Measurements from ENCODE around the gene CEMIP.

Gene CEMIP

DNA sequence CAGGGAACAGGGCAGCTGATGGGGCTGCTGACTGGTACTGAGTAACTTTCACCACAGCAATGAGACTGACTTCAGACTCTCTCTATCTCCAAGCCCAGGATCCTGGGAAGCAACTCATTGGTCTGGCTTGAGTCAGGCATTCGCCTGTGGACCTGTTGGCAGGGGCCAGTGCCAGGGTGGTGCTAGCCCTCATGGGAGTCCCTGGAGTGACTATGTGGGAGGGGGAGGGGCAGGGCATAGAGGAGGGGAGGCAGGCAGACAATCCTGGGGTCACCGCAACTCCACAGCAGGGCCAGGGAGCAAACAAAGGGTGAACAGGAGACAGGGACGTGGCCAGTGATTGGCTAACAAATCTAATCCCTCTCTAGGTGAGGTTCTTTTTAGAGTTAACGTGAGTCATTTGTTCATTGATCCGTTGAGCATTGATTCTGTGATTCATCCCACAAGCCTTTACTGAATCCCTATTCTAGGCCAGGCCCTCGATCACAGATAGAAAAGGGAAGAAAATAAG is 71.8 kb downstream of the CEMIP start:
- no peak overlapping the region for H3K27ac Mint-ChIP-seq
- no peaks in the 10 kb centered on the region for H3K4me1 Mint-ChIP-seq (ENCODE audit: low read depth)
- no peak for DNase-seq
- no peak overlapping the region for H3K4me3 Mint-ChIP-seq
- no peaks in the 10 kb centered on the region for H3K36me3 Mint-ChIP-seq (ENCODE audit: low read depth)
- no peaks in the 10 kb centered on the region for H3K9me3 Mint-ChIP-seq
- peaks cover 39% of the 10 kb centered on the region for H3K27me3 Mint-ChIP-seq

DNA sequence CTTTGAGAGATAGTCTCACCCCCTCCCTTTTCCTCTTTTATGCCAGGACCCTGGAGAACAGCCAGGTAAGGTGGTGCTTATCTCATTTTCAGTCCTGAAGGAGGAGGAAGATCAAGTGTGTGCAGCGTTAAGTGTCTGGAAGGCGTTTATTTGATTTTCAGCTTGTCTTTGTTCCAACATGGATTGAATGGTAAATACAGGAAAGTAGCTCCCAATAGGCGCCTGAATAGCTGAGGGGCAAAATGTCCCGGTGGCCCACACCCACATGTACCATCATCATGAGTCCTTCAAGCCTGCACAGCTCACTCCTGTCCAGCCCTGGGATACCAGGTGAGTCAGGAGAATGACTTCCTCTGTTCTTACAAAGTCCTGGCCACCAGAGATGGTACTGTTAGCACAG is 73.5 kb downstream of the CEMIP start:
- H3K4me3 Mint-ChIP-seq = no peak overlapping the region
- no peaks in the 10 kb centered on the region for H3K36me3 Mint-ChIP-seq (ENCODE audit: low read depth)
- peaks cover 15% of the 10 kb centered on the region for H3K4me1 Mint-ChIP-seq (ENCODE audit: low read depth)
- DNase-seq = no peak
- peaks cover 31% of the 10 kb centered on the region for H3K27me3 Mint-ChIP-seq
- H3K9me3 Mint-ChIP-seq = no peaks in the 10 kb centered on the region
- no peak overlapping the region for H3K27ac Mint-ChIP-seq

DNA sequence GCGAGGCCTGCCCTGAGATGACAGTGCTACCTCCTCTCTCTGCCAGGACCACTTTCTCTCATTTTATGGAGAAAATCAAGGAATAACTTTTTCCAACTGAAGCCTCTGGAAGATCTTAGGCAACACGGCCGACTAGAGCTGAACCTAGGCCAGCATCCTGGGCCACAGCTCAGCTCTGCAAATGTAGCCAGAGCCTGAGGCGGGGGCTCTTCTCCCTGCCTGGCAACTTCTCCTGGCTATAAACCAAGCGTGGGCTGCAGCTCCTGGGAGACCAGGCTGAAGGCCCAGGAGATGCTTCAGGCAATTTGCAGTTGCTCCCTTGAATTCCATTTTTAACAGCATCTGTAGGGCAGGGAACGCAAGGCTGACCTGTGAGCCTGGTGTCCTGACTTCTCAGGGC is 74.9 kb downstream of the CEMIP start:
- H3K9me3 Mint-ChIP-seq = no peaks in the 10 kb centered on the region
- peaks cover 17% of the 10 kb centered on the region for H3K4me1 Mint-ChIP-seq (ENCODE audit: low read depth)
- no peak overlapping the region for H3K4me3 Mint-ChIP-seq
- H3K36me3 Mint-ChIP-seq (ENCODE audit: low read depth) = no peaks in the 10 kb centered on the region
- H3K27ac Mint-ChIP-seq = no peak overlapping the region
- H3K27me3 Mint-ChIP-seq = peaks cover 21% of the 10 kb centered on the region
- DNase-seq = no peak

DNA sequence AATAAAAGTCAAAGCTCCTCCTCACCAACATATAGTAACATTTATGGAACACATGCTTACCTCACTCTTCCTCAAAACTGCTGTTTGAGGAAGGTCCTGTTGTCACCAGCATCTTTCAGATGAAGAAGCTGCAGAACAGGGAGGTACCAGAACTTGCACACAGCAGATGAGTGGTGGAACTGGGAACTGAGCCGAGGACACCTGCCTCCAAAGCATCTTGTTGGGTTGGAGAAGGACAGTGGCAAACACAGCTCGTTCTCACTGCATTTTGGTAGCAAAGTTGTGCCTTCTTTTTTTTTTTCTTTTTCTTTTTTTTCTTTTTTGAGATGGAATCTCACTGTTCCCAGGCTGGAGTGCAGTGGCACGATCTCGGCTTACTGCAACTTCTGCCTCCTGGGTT is 76.0 kb downstream of the CEMIP start:
- Mint-ChIP-seq H3K9me3 (no peaks in the 10 kb centered on the region), H3K27ac (no peak overlapping the region), H3K4me1 (ENCODE audit: low read depth) (peaks cover 17% of the 10 kb centered on the region), H3K4me3 (no peak overlapping the region), H3K27me3 (peaks cover 10% of the 10 kb centered on the region), H3K36me3 (ENCODE audit: low read depth) (no peaks in the 10 kb centered on the region)
- no peak for DNase-seq

DNA sequence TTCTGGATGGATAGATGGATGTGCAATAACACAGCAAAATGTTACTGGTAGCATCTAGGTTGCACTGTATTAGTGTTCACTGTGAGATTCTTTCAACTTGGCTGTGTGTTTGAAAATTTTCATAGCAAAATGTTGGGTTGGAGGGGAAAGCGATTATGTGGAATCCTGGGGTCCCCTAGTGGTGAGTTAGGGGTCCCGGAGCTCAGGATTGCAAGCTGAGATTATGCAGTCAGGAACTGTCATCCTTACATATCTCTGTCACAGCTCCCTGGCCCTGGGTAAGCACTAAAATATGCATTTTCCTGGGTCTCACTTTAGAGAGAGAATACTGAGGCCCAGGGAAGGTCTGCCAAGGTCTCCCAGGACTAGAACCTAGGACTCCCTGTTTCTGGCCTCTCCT is 77.2 kb downstream of the CEMIP start:
- no peak overlapping the region for H3K4me3 Mint-ChIP-seq
- no peak overlapping the region for H3K27ac Mint-ChIP-seq
- no peaks in the 10 kb centered on the region for H3K9me3 Mint-ChIP-seq
- DNase-seq = no peak
- peaks cover 17% of the 10 kb centered on the region for H3K4me1 Mint-ChIP-seq (ENCODE audit: low read depth)
- H3K27me3 Mint-ChIP-seq = peaks cover 4% of the 10 kb centered on the region
- no peaks in the 10 kb centered on the region for H3K36me3 Mint-ChIP-seq (ENCODE audit: low read depth)

DNA sequence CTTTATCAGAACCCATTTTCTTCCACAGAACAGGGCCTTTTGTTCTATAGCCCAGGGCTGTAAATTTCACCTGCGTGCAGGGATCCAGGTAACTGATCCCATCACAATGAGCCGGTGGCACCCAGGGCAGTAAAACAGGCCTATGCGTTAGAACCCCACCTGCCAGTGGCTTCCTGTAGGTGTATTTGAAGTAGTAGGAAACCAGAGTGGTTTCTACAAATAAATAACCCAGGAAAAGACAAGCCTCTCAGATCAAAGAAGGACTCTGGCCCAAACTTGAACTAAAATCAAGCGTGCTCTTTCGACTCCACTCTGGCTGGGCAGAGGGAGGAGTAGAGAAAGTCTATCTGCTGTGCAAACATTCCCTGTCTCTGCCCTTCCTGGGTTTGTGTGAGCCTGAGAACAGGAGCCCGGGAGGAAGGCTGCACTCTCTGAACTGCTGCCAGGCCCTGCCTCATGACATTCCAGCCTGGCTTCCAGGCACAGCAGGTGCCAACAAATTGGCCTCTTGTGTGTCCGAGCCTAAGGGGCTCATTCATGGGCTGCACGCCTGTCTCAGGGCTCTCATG is 77.7 kb downstream of the CEMIP start:
- Mint-ChIP-seq H3K9me3 (no peaks in the 10 kb centered on the region), H3K4me1 (ENCODE audit: low read depth) (peaks cover 17% of the 10 kb centered on the region), H3K4me3 (no peak overlapping the region), H3K27me3 (no peaks in the 10 kb centered on the region), H3K27ac (no peak overlapping the region), H3K36me3 (ENCODE audit: low read depth) (no peaks in the 10 kb centered on the region)
- DNase-seq = no peak

DNA sequence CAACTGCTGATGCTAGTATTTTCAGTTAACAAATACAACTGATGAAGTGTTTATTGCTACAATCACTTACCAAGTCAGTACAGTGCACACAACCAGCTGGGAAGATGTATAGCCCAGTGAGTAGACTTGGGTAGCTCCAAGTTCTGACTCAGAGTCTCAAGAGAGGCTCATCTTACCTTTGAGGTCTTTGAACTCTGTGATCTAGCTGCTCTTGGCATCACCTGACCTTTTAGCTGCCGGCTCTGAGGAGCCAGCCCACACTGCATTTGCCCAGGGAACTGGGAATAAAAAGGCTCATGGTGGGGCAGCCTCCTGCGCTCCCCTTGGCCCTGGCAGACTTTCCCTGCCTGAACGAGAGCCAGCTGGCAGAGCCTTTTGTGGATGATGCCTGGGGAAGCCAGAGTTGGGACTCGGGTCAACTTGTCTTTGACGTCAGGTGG is 82.6 kb downstream of the CEMIP start:
- Mint-ChIP-seq H3K27me3 (no peaks in the 10 kb centered on the region), H3K4me1 (ENCODE audit: low read depth) (peaks cover 10% of the 10 kb centered on the region), H3K27ac (no peak overlapping the region), H3K36me3 (ENCODE audit: low read depth) (no peaks in the 10 kb centered on the region), H3K9me3 (no peaks in the 10 kb centered on the region), H3K4me3 (no peak overlapping the region)
- DNase-seq = no peak

DNA sequence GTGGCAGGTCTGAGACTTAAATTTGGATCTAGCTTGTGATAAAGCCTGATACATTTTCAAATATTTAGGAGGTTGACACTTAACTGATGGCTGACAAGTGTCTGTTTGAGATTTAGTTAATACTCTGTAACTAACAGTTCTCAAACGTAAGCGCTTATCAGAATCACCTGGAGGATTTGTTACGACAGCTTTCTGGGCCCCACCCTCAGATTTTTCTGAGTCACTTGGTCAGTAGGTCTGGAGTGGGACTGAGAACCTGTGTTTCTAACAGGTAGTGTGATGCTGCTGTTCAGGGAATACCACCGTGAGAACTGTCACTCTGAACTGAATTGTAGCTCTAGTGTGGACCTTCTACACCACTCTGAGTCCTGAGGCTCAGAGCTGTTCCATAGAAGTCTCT is 85.5 kb downstream of the CEMIP start:
- Mint-ChIP-seq H3K4me3 (no peak overlapping the region), H3K36me3 (ENCODE audit: low read depth) (no peaks in the 10 kb centered on the region), H3K27ac (no peak overlapping the region), H3K9me3 (no peaks in the 10 kb centered on the region), H3K27me3 (no peaks in the 10 kb centered on the region), H3K4me1 (ENCODE audit: low read depth) (no peaks in the 10 kb centered on the region)
- DNase-seq = no peak

DNA sequence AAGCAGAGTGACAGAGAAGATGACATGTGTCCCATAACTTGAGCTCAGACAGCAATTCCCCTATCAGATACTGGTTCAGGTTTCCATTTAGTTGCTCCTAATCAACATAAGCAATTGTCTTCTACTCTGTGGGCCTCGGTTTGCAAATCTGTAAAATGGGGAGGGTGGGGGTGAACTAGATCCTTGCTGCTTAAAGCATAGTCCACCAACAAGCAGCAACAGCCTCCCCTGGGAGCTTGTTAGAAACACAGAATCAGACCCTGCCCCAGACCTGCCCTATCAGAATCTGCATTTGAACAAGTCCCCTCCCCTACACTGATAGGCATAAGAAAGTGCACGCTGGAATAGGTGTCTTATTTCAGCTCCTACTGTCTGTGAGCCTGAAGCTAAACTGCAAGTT is 87.8 kb downstream of the CEMIP start:
- DNase-seq = no peak
- Mint-ChIP-seq H3K9me3 (no peaks in the 10 kb centered on the region), H3K4me1 (ENCODE audit: low read depth) (no peaks in the 10 kb centered on the region), H3K4me3 (no peak overlapping the region), H3K27ac (no peak overlapping the region), H3K27me3 (no peaks in the 10 kb centered on the region), H3K36me3 (ENCODE audit: low read depth) (no peaks in the 10 kb centered on the region)

DNA sequence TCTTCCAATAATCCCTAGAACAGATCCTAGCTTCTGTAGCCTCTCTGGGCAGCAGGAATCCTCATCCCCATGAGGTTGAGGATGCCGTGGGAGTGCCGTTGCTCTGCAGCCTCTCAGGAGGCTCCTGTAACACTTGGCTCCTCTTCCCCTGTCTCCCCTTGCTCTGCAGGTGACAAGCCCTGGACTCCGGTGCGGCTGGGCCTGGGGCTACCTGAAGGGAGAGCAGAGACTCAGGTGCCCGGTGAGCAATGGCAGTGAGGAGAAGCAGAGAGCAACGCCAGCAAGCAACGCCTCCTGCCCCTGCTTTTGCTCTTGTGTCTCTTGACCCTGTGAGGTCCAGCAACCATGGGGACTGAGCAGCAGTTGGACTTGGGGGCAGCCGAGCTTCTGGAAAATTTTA is 91.2 kb downstream of the CEMIP start:
- Mint-ChIP-seq H3K36me3 (ENCODE audit: low read depth) (no peaks in the 10 kb centered on the region), H3K27ac (no peak overlapping the region), H3K9me3 (no peaks in the 10 kb centered on the region)

DNA sequence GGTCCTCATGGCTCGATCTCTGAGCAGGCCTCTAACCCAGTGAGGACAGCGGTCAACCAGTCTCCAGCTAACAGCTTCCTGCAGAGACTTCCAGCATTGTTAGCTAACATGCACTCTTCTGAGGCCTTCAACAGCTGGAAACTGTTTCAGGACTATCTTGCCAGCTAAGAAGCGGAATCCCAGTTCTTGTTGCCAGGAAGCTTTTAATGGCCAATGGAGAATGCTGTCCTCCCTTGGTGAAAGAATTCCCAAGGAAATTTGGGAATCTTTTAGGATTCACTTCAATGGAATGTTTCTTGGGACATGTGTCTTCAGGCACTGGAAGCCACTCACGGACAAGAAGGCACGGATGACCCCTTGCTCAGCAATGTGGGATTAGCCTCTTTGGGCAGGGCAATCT is 91.7 kb downstream of the CEMIP start:
- no peak for DNase-seq
- Mint-ChIP-seq H3K9me3 (no peaks in the 10 kb centered on the region), H3K27me3 (no peaks in the 10 kb centered on the region), H3K4me1 (ENCODE audit: low read depth) (no peaks in the 10 kb centered on the region), H3K36me3 (ENCODE audit: low read depth) (no peaks in the 10 kb centered on the region), H3K4me3 (no peak overlapping the region), H3K27ac (no peak overlapping the region)

More for the DNA sequence above, 91.2 kb downstream of the CEMIP start:
- no peak for DNase-seq
- no peak overlapping the region for H3K4me3 Mint-ChIP-seq
- no peaks in the 10 kb centered on the region for H3K27me3 Mint-ChIP-seq
- no peaks in the 10 kb centered on the region for H3K4me1 Mint-ChIP-seq (ENCODE audit: low read depth)

DNA sequence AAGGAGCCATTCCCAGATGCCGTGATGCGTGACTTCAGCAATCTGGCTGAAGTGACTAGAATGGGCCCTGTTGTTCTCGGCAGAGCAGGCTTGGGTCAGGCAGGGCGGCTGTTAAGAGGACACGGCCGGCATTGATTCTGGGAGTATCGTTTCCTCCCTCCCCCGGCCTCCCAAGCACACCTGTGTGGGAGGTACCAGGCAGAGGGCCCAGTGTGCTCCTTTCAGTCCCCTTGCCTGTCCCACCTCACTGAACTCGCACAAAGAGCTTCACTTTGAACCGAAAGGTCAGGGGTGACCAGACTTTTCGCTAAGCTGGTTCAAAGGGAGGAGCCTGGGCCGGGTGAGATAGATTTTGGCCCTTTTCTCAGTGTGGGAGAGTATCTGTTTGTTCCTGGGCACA is 92.7 kb downstream of the CEMIP start:
- Mint-ChIP-seq H3K9me3 (no peaks in the 10 kb centered on the region), H3K27ac (no peak overlapping the region), H3K36me3 (ENCODE audit: low read depth) (no peaks in the 10 kb centered on the region), H3K4me3 (no peak overlapping the region), H3K4me1 (ENCODE audit: low read depth) (no peaks in the 10 kb centered on the region), H3K27me3 (peaks cover 8% of the 10 kb centered on the region)
- no peak for DNase-seq

DNA sequence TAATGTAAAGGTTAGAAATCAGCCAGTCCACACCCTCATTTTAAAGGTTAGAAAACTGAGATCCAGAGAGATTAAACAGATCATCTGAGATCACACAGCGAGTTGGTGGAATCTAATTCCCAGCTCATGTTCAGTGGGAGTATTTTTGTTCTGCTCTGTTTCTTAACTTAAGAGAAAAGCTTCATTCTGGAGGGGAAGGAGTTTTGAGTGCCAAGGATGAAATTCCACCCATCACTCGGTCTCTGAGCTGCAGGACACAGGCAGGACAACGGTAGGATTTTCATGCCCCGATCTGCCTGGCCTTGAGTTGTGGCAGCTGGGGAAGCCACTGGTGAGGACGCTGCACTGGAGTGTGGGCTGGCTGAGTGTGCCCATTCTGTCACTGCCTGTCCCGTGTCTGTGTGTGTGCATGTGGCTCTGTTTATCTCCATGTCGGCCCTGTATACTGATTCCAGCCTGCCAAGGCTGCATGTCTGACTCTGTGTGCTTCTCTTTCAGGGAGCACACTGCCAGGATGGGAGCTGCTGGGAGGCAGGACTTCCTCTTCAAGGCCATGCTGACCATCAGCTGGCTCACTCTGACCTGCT is 94.3 kb downstream of the CEMIP start:
- Mint-ChIP-seq H3K9me3 (no peaks in the 10 kb centered on the region), H3K4me3 (no peak overlapping the region), H3K36me3 (ENCODE audit: low read depth) (no peaks in the 10 kb centered on the region), H3K4me1 (ENCODE audit: low read depth) (no peaks in the 10 kb centered on the region), H3K27me3 (peaks cover 12% of the 10 kb centered on the region), H3K27ac (no peak overlapping the region)
- DNase-seq = no peak

DNA sequence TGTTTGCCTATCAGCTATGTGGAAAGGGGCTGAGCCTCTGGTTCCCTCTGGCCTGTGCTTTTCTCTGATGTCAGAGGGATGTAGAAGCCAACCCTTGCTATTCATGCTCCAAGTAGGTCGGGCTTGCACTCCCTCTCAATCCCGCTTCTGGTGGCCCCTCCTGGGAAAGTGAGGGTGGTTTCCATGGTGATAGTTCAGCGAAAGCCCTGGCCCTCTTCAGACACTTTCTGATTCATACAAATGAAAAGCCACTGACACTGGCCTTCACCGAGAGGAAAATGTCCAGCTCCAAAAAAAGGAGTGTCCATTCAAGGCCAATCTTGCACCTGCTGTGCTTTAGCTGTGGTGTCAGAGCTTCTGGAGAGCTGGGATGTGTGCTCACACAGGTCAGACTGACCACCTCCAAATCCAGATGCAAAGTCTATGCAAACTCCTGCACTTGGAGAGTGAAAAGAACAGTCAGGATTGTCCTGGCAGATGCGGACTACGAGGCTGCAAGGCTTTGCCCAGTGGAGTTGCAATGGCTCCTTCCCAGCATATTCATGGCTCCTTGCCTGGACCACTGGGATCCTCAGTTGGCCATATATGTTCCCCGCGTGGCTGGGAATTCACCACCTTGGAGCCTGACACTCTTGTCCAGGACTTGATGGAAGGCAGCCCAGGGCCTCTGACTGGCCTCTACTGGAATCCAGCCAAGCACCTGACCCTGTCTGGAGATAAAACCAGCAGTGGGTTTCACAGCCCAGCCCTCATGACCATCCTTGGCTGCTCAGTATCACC is 96.6 kb downstream of the CEMIP start:
- H3K9me3 Mint-ChIP-seq = no peaks in the 10 kb centered on the region
- no peak for DNase-seq
- no peaks in the 10 kb centered on the region for H3K4me1 Mint-ChIP-seq (ENCODE audit: low read depth)
- H3K27me3 Mint-ChIP-seq = peaks cover 12% of the 10 kb centered on the region
- H3K36me3 Mint-ChIP-seq (ENCODE audit: low read depth) = no peaks in the 10 kb centered on the region
- H3K27ac Mint-ChIP-seq = no peak overlapping the region
- no peak overlapping the region for H3K4me3 Mint-ChIP-seq

DNA sequence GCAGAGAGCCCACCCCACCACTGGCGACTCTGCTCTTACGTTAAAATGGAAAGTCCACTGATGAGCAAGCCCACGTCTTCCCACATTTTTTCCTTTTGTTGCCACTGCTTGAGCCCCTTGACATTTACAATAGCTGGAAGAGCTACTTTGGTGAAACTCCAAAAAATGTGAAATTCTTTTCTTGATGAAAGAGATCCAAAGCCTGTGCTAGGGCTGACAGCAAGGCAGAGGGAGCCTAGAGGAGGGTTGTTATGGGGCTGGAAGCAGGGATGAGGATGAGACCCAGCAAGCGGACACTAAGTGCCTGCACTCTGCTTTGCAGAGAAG is 97.1 kb downstream of the CEMIP start:
- no peak for DNase-seq
- H3K9me3 Mint-ChIP-seq = no peaks in the 10 kb centered on the region
- peaks cover 12% of the 10 kb centered on the region for H3K27me3 Mint-ChIP-seq
- no peaks in the 10 kb centered on the region for H3K4me1 Mint-ChIP-seq (ENCODE audit: low read depth)
- H3K4me3 Mint-ChIP-seq = no peak overlapping the region
- no peaks in the 10 kb centered on the region for H3K36me3 Mint-ChIP-seq (ENCODE audit: low read depth)
- H3K27ac Mint-ChIP-seq = no peak overlapping the region

Data from activated T-cell treated with anti-CD3 and anti-CD28 coated beads, Interleukin-2, amount 50 U/mL, for 24 hours (primary cell).